ENCODE results near the gene CPLX3. TPM values are rescaled to one million over a fixed set of nuclear protein-coding genes. Genes with fewer than 3 reads are reported as not detected.
A peak's percentile ranks its signal among the peaks of the same experiment; 100 is the strongest.

Gene CPLX3
- polyA plus RNA-seq, 2 of the 4 experiments (the other 2 are of a cell fraction): not detected

DNA sequence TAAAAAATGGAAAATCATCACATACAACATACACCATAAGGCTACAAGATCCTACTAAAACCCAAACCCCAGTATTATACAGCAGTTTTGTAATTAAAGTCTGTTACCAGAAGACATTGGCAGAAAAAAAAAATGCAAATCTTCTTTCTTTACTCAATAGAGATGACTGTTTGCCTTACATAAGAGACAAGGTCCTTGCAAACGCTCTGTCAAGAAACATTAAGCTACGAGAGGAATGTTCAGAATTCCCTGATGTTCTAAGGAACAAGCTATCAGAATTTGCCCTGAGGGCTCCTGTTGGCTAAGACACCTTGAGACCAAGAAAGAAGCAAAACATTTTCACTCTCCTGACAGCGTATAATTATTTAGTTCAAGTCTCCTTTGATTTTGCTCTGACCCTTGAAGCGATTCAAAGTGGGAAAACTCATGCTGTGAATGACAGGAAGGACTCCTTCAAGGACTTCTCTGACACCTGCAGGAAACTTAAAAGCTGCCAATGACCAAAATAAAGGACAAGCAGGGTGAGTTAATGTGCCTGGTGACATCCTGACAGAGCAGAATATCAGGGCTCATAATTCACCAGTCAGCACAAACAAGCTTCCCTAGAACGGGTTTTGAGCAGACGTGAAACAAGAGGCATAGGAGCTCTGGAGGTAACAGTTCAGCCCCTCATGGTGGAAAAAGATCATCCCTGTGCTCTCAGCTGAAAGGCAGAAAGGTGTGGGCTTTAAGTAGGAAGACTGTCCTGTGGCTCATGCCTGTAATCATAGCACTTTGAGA, 44.2 kb downstream of the CPLX3 start:
- ATAC-seq: no peak
- Histone ChIP-seq H3K4me1 (peaks cover 45% of the 10 kb centered on the region), H3K27ac (no peak overlapping the region), H3K4me2 (0 out of 3 replicates have a peak overlapping the region, but pooled peaks have one; percentile 2), H3K9me3 (no peaks in the 10 kb centered on the region), H3K4me3 (no peak overlapping the region)
- peak; percentile 66 for TF ChIP-seq MAFK (IDR thresholded peaks at IDR 0.05; ENCODE audit: partially characterized antibody)
- no peak for TF ChIP-seq JUNB (IDR thresholded peaks at IDR 0.05)
- 80% methylated on average over 6 of the region's 6 CpGs for WGBS (ENCODE audit: missing lambda C conversion rate)
- POLR2A ChIA-PET: interaction anchor here (1.8 kb wide), 1 partner anchor 36 kb away, joined by 7 read pairs; the partner anchor contains the start of gene FAM219B
- FAIRE-seq: no peak
- CTCF ChIA-PET: interaction anchor here (0.6 to 3.2 kb wide), 8 partner anchors 8 to 236 kb away, joined by 3 to 21 read pairs (median 3); no protein-coding TSS in a partner anchor
- DNase-seq (ENCODE audit: low read depth in 1 of 2, low spot score in 1 of 2): no peak

DNA sequence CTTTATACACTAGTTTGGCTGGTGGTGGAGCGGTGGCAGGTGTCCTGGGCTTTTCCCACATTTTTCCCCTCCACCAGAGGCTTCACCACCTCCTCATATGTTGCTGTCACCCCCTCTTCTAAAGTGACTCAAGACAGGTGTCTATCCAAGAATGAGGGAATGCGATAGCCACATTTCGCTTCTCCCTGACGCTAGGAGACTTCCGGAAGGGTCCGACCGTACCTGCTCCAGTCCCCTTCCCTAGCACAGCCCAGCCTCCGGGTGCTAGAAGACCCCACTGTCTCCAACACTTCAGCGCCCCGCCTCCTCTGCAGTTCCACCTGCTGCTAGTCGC, 46.2 kb downstream of the CPLX3 start:
- no peak for FAIRE-seq
- ChIA-PET POLR2A (interaction anchor here (0.7 to 2.0 kb wide), 3 partner anchors 9 to 34 kb away, joined by 3 to 5 read pairs (median 4); partner anchors contain the start of gene FAM219B), CTCF (interaction anchor here (1.3 kb wide), 1 partner anchor 101 kb away, joined by 3 read pairs; no protein-coding TSS in a partner anchor)
- Histone ChIP-seq H3K4me3 (peak overlapping the region; percentile 88), H3K9me3 (no peaks in the 10 kb centered on the region), H3K4me1 (peaks cover 25% of the 10 kb centered on the region; the same call in 2 of the 3 replicates), H3K4me2 (peak overlapping the region; percentile 99), H3K27ac (peak overlapping the region; percentile 87 to 91)
- peak; percentile 8 to 31; a peak in 4 of 6 replicates for ATAC-seq
- TF ChIP-seq, protein P1, sequence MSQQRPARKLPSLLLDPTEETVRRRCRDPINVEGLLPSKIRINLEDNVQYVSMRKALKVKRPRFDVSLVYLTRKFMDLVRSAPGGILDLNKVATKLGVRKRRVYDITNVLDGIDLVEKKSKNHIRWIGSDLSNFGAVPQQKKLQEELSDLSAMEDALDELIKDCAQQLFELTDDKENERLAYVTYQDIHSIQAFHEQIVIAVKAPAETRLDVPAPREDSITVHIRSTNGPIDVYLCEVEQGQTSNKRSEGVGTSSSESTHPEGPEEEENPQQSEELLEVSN (IDR thresholded peaks at IDR 0.05; ENCODE audit: borderline replicate concordance, low read depth): no peak
- TF ChIP-seq KDM5A (IDR thresholded peaks at IDR 0.05): 0 out of 2 replicates have a peak, but pooled peaks have one; percentile 29
- 3% methylated on average over 11 of the region's 11 CpGs for WGBS (ENCODE audit: missing lambda C conversion rate)
- no peak for DNase-seq (ENCODE audit: low read depth in 1 of 2, low spot score in 1 of 2)

DNA sequence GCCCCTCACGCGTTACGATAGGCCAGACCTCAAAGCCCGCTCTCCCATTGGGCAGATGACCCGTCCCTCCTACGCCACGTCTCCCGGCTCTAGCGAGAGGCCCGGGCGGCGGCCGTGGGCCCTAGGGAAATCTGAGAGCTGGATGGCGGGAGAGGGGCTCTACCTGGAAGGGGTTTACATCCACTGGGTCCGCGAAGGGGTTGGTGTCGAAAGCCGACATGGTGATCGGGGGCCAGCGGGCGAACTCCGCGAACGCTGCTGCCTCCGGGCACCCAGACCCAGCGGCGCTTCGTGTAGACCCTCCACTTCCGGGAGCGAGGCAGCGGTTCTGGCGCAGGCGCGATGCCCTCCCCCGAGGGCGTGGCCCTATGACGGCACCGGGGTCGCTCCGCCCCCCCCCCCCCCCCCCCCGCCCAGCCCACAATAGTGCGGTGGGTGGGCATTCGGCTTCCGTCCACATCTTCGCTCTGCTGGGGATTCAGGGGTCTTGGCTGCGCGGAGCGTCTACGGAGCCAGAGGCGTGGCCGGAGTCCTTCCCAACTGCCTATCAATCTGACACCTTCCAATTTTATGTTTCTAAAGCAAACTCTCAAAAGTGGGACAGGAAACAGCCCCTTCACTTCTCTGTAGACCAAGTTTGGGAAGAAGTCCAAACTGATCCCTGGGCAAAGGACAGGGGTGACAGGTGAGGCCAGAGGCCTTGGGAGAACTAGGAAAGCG, 46.8 kb downstream of the CPLX3 start, which contains the start of gene SCAMP2:
TSS of gene SCAMP2 (minus strand) at position 330 of the 720 bp plus-strand sequence. CDS start at position 220, 110 bp downstream.
- 2% methylated on average over 44 of the region's 52 CpGs for WGBS (ENCODE audit: missing lambda C conversion rate)
- Histone ChIP-seq H3K4me3 (peak within 1 kb of the TSS; percentile 88), H3K4me2 (peak within 1 kb of the TSS; percentile 99), H3K4me1 (peaks cover 20% of the 10 kb centered on the region; the same call in 2 of the 3 replicates), H3K9me3 (no peaks in the 10 kb centered on the region), H3K27ac (peak within 1 kb of the TSS; percentile 87 to 91)
- peak; percentile 99 for ATAC-seq
- CTCF ChIA-PET: interaction anchor here (0.8 to 1.3 kb wide), 6 partner anchors 10 to 102 kb away, joined by 3 to 6 read pairs (median 3); no protein-coding TSS in a partner anchor
- no peak for FAIRE-seq
- POLR2A ChIA-PET: interaction anchor here (0.7 to 2.0 kb wide), 7 partner anchors 7 to 150 kb away, joined by 3 to 7 read pairs (median 4); partner anchors contain the start of genes FAM219B, MPI and PPCDC
- TF ChIP-seq HOXB5 (CRISPR knock-in tag; IDR thresholded peaks at IDR 0.05): no peak
- TF ChIP-seq CHD4 (IDR thresholded peaks at IDR 0.05; ENCODE audit: borderline replicate concordance): 0 out of 2 replicates have a peak, but pooled peaks have one; percentile 16
- TF ChIP-seq POLR2A (IDR thresholded peaks at IDR 0.05; ENCODE audit: low read length): peak; percentile 91
- TF ChIP-seq FOSL2 (IDR thresholded peaks at IDR 0.05): no peak
- peak; percentile 34; the same call in 1 of the 2 replicates for TF ChIP-seq FOSL2 (CRISPR knock-in tag; IDR thresholded peaks at IDR 0.05)
- TF ChIP-seq, protein P2, sequence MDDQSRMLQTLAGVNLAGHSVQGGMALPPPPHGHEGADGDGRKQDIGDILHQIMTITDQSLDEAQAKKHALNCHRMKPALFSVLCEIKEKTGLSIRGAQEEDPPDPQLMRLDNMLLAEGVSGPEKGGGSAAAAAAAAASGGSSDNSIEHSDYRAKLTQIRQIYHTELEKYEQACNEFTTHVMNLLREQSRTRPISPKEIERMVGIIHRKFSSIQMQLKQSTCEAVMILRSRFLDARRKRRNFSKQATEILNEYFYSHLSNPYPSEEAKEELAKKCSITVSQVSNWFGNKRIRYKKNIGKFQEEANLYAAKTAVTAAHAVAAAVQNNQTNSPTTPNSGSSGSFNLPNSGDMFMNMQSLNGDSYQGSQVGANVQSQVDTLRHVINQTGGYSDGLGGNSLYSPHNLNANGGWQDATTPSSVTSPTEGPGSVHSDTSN (IDR thresholded peaks at IDR 0.05): peak; percentile 96
- TF ChIP-seq, protein P3, sequence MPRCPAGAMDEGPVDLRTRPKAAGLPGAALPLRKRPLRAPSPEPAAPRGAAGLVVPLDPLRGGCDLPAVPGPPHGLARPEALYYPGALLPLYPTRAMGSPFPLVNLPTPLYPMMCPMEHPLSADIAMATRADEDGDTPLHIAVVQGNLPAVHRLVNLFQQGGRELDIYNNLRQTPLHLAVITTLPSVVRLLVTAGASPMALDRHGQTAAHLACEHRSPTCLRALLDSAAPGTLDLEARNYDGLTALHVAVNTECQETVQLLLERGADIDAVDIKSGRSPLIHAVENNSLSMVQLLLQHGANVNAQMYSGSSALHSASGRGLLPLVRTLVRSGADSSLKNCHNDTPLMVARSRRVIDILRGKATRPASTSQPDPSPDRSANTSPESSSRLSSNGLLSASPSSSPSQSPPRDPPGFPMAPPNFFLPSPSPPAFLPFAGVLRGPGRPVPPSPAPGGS (IDR thresholded peaks at IDR 0.05): peak; percentile 96
- no peak for TF ChIP-seq FOXS1 (CRISPR knock-in tag; IDR thresholded peaks at IDR 0.05)
- TF ChIP-seq, protein P4, sequence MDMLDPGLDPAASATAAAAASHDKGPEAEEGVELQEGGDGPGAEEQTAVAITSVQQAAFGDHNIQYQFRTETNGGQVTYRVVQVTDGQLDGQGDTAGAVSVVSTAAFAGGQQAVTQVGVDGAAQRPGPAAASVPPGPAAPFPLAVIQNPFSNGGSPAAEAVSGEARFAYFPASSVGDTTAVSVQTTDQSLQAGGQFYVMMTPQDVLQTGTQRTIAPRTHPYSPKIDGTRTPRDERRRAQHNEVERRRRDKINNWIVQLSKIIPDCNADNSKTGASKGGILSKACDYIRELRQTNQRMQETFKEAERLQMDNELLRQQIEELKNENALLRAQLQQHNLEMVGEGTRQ (IDR thresholded peaks at IDR 0.05): 0 out of 2 replicates have a peak, but pooled peaks have one; percentile 8
- TF ChIP-seq TP53 (CRISPR knock-in tag; IDR thresholded peaks at IDR 0.05): 0 out of 2 replicates have a peak, but pooled peaks have one; percentile 67
- 0 out of 2 replicates have a peak, but pooled peaks have one; percentile 16 for TF ChIP-seq KDM5A (IDR thresholded peaks at IDR 0.05)
- peak; percentile 98 for TF ChIP-seq PHF8 (IDR thresholded peaks at IDR 0.05; ENCODE audit: borderline replicate concordance, low read depth)
- peak; percentile 9; the same call in 1 of the 3 replicates for TF ChIP-seq SMC3 (IDR thresholded peaks at IDR 0.05)
- TF ChIP-seq, protein P5, sequence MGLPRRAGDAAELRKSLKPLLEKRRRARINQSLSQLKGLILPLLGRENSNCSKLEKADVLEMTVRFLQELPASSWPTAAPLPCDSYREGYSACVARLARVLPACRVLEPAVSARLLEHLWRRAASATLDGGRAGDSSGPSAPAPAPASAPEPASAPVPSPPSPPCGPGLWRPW (IDR thresholded peaks at IDR 0.05): no peak
- TF ChIP-seq, protein P6, sequence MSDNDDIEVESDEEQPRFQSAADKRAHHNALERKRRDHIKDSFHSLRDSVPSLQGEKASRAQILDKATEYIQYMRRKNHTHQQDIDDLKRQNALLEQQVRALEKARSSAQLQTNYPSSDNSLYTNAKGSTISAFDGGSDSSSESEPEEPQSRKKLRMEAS (IDR thresholded peaks at IDR 0.05): peak; percentile 76
- TF ChIP-seq RAD21 (conservative IDR thresholded peaks at IDR 0.05 in 1 of 2, IDR thresholded peaks at IDR 0.05 in 1 of 2): no peak
- peak; percentile 90 to 92 for TF ChIP-seq JUN (IDR thresholded peaks at IDR 0.05)
- TF ChIP-seq, protein P7, sequence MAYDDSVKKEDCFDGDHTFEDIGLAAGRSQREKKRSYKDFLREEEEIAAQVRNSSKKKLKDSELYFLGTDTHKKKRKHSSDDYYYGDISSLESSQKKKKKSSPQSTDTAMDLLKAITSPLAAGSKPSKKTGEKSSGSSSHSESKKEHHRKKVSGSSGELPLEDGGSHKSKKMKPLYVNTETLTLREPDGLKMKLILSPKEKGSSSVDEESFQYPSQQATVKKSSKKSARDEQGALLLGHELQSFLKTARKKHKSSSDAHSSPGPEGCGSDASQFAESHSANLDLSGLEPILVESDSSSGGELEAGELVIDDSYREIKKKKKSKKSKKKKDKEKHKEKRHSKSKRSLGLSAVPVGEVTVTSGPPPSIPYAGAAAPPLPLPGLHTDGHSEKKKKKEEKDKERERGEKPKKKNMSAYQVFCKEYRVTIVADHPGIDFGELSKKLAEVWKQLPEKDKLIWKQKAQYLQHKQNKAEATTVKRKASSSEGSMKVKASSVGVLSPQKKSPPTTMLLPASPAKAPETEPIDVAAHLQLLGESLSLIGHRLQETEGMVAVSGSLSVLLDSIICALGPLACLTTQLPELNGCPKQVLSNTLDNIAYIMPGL (CRISPR knock-in tag; IDR thresholded peaks at IDR 0.05; ENCODE audit: borderline replicate concordance): peak; percentile 37; the same call in 1 of the 2 replicates
- TF ChIP-seq, protein P1 (IDR thresholded peaks at IDR 0.05; ENCODE audit: borderline replicate concordance, low read depth): peak; percentile 25; the same call in 1 of the 2 replicates
- peak; percentile 97 to 99 for DNase-seq (ENCODE audit: low read depth in 1 of 2, low spot score in 1 of 2)
